K562 (cell line): Measurements from ENCODE around the gene AMBRA1. TPM values are rescaled to one million over a fixed set of nuclear protein-coding genes. Genes with fewer than 3 reads are reported as not detected.

Experiments
- BCLAF1 ChIP-seq, 2 experiments: fragments of 450-650 bp in 1 of 2; IDR thresholded peaks; 2 replicates each; pipeline ENCODE4 v1.6.1; 2011 to 2017; ENCODE audit warnings: low read depth in 2 of 2, antibody characterized with exemption in 1 of 2, borderline replicate concordance in 1 of 2, low read length in 1 of 2, mild to moderate bottlenecking in 1 of 2, mixed read lengths in 1 of 2; ENCODE audit not compliant: control insufficient read depth in 1 of 2
- HMGXB4 ChIP-seq: sonication (generic); formaldehyde crosslinking; IDR thresholded peaks from 2 replicates; pipeline ENCODE4 v1.8.1; 2023; ENCODE audit warnings: mild to moderate bottlenecking, missing genetic modification reagents
- HOXB6 ChIP-seq: fragments of 250-450 bp; sonication (Bioruptor Pico); IDR thresholded peaks from 2 replicates; pipeline ENCODE4 v1.5.1; 2022; ENCODE audit warnings: mild to moderate bottlenecking, borderline replicate concordance
- NONO ChIP-seq, 2 experiments: fragments of 200-400 bp in 1 of 2; fragments of 450-650 bp in 1 of 2; formaldehyde crosslinking in 1 of 2; IDR thresholded peaks; 2 replicates each; pipeline ENCODE4 v1.6.1; 2017; ENCODE audit warnings: low read depth in 2 of 2, mild to moderate bottlenecking in 2 of 2, moderate library complexity in 2 of 2, low read length in 1 of 2
- SMAD4 ChIP-seq: fragments of 250-450 bp; sonication (Bioruptor Pico); conservative IDR thresholded peaks from 2 replicates; pipeline ENCODE4 v1.8.0; 2021; ENCODE audit warnings: inconsistent platforms, mild to moderate bottlenecking, moderate library complexity
- TCFL5 ChIP-seq: fragments of 250-450 bp; sonication (Bioruptor Pico); conservative IDR thresholded peaks from 2 replicates; pipeline ENCODE4 v1.6.1; 2021; ENCODE audit warnings: mild to moderate bottlenecking, moderate library complexity, matching md5 sums
- ZNF318 ChIP-seq, 2 experiments: fragments of 450-650 bp; IDR thresholded peaks; 2 replicates each; pipeline ENCODE4 v1.6.1; 2016; ENCODE audit warnings: mild to moderate bottlenecking in 2 of 2, borderline replicate concordance in 1 of 2, low read depth in 1 of 2, moderate library complexity in 1 of 2
- polyA plus RNA-seq, 8 experiments: library from polyadenylated mRNA; depleted of rRNA in 4 of 8; stranded (reverse) in 5 of 8; unstranded in 3 of 8; fragments of >200 nt; fragmentation: Nextera tagmentation in 2 of 8; fragmentation: Illumina TruSeq in 1 of 8; extraction: Ambion mirVana in 2 of 8; extraction: Trizol in 1 of 8; gene quantifications; 2 replicates each; pipeline versions ENCODE4 v1.2.1 to v1.2.3, GENCODE V29; 2011 to 2014; ENCODE audit warnings: inconsistent platforms in 1 of 8, missing spikeins in 1 of 8
- total RNA-seq, 7 experiments: library from RNA; depleted of rRNA in 6 of 7; stranded (reverse); fragments of >200 nt in 6 of 7; fragmentation: Illumina TruSeq in 2 of 7; extraction: Trizol in 2 of 7; gene quantifications; 2 replicates each; pipeline versions ENCODE4 v1.2.1 to v1.2.3, GENCODE V29; 2011 to 2021; ENCODE audit warnings: low replicate concordance in 1 of 7
- TF ChIP-seq, protein P1 (sequence below): fragments of 250-450 bp; sonication (Bioruptor Pico); IDR thresholded peaks from 2 replicates; pipeline ENCODE4 v1.5.1; 2021; ENCODE audit warnings: mild to moderate bottlenecking

Gene AMBRA1
- total and polyA plus RNA-seq, 9 of the 15 experiments (the other 6 are each of a cell fraction or from before 2014, with no cell fraction given), result 0.15 to 24.5 (median 13.0) TPM

DNA sequence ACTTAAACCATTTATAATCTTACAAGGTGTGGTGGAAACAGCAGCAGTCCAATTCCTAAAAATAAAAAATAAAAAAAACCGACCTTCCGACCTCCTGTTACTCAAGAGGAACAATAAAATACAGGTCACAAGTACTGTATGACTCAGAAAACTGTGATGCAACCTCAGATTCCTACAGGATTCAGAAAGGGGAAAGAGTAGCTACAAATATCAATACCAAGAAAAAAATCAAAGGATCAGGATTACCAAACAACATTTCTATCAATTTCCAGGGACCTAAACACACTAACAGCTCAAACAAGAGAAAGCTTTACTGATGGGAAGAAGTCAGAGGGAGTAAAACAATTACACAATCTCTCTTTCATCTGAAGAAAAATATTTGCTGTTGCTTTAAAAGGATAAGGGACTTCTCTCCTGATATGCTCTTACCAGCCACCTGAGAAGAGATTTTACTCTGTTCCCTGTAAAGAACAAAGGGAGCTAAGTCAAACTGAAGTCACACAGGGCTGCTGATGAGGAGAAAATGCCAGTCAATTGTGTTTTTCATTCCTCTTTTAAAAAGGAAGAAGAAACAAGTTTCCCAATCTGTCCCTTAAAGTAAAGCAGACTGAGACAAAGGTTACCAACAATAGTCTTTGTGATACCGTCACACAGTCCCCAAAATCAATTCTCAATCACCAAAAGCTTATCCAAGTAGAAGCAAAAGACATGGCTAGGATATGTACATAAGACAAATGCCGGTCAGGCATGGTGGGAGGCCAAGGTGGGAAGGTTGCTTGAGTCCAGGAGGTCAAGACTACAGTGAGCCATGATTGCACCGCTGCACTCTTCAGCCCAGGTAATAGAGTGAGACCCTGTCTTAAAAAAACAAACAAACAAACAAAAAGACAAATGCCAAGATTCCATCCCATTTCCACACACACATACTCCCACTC is 39.3 kb downstream of the AMBRA1 start (continued):
- TF ChIP-seq, protein P1, sequence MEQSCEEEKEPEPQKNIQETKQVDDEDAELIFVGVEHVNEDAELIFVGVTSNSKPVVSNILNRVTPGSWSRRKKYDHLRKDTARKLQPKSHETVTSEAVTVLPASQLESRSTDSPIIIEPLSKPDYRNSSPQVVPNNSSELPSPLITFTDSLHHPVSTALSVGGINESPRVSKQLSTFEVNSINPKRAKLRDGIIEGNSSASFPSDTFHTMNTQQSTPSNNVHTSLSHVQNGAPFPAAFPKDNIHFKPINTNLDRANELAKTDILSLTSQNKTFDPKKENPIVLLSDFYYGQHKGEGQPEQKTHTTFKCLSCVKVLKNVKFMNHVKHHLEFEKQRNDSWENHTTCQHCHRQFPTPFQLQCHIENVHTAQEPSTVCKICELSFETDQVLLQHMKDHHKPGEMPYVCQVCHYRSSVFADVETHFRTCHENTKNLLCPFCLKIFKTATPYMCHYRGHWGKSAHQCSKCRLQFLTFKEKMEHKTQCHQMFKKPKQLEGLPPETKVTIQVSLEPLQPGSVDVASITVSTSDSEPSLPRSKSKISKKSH (CRISPR knock-in tag), result no peak
- TF ChIP-seq BCLAF1 (IDR thresholded peaks at IDR 0.05; ENCODE audit: borderline replicate concordance in 1 of 2, control insufficient read depth in 1 of 2, low read depth in 2 of 2, low read length in 1 of 2), result no peak
- TF ChIP-seq ZNF318 (IDR thresholded peaks at IDR 0.05; ENCODE audit: borderline replicate concordance in 1 of 2, low read depth in 1 of 2), result peak in 1 of 2 experiments; percentile 78; a peak in 1 of 4 replicates
- TF ChIP-seq NONO (IDR thresholded peaks at IDR 0.05; ENCODE audit: low read depth in 2 of 2, low read length in 1 of 2), result no peak
- TF ChIP-seq TCFL5 (CRISPR knock-in tag), result no peak
- TF ChIP-seq HMGXB4 (CRISPR knock-in tag), result no peak
- no peak for TF ChIP-seq HOXB6 (CRISPR knock-in tag)
- no peak for TF ChIP-seq SMAD4 (CRISPR knock-in tag)
